Prostate gland (tissue), 2 donors: ENCODE results near the gene CYBA. TPM values are rescaled to one million over a fixed set of nuclear protein-coding genes. Genes with fewer than 3 reads are reported as not detected.

ENCODE experiments used
- DNase-seq: peaks from one replicate; pipeline ENCODE4 v3.0.0-alpha.2; 2019; ENCODE audit warnings: low spot score
- H3K27ac ChIP-seq, 2 donors: fragments of 200-600 bp; sonication (generic); 2 replicates each; pipeline ENCODE4 v1.5.1; 2017 to 2019
- H3K27me3 ChIP-seq: fragments of 200-600 bp; sonication (generic); replicated peaks from 2 replicates; pipeline ENCODE4 v1.5.1; 2019; ENCODE audit not compliant: insufficient read depth
- H3K36me3 ChIP-seq, 2 donors: fragments of 200-600 bp; sonication (generic); 1 replicate in 1 of 2; 2 replicates in 1 of 2; pipeline versions ENCODE4 v1.5.1 to v1.8.1; 2017 to 2019
- H3K4me1 ChIP-seq: fragments of 200-600 bp; sonication (generic); replicated peaks from 2 replicates; pipeline ENCODE4 v1.5.1; 2019
- H3K4me3 ChIP-seq, 2 donors: fragments of 200-600 bp; sonication (generic); 2 replicates each; pipeline ENCODE4 v1.5.1; 2017 to 2019
- H3K9me3 ChIP-seq: fragments of 200-600 bp; sonication (generic); 2 replicates; pipeline ENCODE4 v1.5.1; 2017
- POLR2A ChIP-seq: fragments of 450-650 bp; IDR thresholded peaks from one replicate; pipeline ENCODE4 v1.6.1; 2016; ENCODE audit warnings: antibody characterized with exemption, mild to moderate bottlenecking
- POLR2AphosphoS5 ChIP-seq: sonication (generic); formaldehyde crosslinking; IDR thresholded peaks from one replicate; pipeline ENCODE4 v1.6.1; 2017; ENCODE audit warnings: antibody characterized with exemption
- WGBS: methylation state at CpG from one replicate; pipeline ENCODE4 v1.1.5; 2018; 5-methylcytosine and 5-hydroxymethylcytosine counted together
- intact Hi-C: fragments of 100-400 bp; cut with DNase I; formaldehyde crosslinking; loops from one replicate; pipeline ENCODE4 v1.14.2; 2022
- total RNA-seq, 2 donors: library from RNA; depleted of rRNA; stranded (reverse); fragments of >200 nt; gene quantifications; one replicate each; pipeline ENCODE4 v1.1.0, GENCODE V29; 2016
- TF ChIP-seq, protein P1 (sequence below), 4 experiments: fragments of 200-600 bp in 2 of 4; fragments of 450-650 bp in 2 of 4; sonication (generic) in 2 of 4; IDR thresholded peaks; 1 replicate in 3 of 4; 2 replicates in 1 of 4; pipeline ENCODE4 v1.5.1; 2016 to 2019; ENCODE audit warnings: antibody characterized with exemption in 4 of 4, mild to moderate bottlenecking in 2 of 4, moderate library complexity in 2 of 4

Gene CYBA
- total RNA-seq, 2 donors from 2014 or later = 86.0 to 155 TPM

DNA sequence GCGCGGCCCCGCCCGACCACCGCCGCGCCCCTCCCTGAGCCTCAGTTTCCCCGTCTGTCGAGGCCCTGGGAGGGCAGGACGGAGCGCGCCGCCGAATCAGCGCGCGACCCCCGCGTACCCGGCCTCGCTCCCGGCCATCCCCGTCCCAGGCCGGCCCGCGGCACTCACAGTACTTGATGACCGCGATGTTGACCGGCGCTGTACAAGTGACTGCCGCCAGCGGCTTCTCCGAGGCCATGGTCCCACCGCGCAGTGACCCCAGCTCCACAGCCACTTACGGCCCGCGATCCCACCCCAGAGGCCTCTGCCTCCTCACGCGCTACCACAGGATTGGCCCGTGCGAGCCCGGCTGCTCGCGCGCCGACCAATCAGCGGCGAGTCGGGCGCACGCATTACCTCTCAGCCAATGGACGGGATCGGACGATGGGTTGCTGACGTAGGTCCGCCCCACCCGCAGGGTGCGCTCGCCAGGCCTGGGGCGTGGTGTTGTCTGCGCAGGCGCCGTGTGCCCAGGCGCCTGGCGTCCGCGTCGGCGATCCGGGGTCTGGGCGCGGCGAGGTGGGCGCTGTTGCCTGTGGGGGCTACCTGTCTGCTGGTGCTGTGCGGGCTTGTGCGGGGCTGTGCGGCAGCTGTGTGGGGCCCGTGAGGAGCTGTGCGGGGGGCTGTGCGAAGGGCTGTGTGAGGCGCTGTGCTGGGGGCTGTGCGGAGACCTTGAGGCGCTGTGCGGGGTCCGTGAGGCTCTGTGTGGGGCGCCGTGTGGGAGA lies 12.2 kb upstream of the CYBA start, which contains the start of gene MVD:
MVD (minus strand) TSS at position 249 of the 764 bp plus-strand sequence; CDS start at position 238, 11 bp downstream.
- under 1% methylated on average over 57 of the region's 88 CpGs for WGBS
- H3K27ac ChIP-seq = peak within 1 kb of the TSS; percentile 71 to 88
- peak within 1 kb of the TSS; percentile 67 to 91 for H3K4me3 ChIP-seq
- TF ChIP-seq POLR2A = peak; percentile 89
- peak; percentile 98 for TF ChIP-seq POLR2AphosphoS5
- TF ChIP-seq, protein P1, sequence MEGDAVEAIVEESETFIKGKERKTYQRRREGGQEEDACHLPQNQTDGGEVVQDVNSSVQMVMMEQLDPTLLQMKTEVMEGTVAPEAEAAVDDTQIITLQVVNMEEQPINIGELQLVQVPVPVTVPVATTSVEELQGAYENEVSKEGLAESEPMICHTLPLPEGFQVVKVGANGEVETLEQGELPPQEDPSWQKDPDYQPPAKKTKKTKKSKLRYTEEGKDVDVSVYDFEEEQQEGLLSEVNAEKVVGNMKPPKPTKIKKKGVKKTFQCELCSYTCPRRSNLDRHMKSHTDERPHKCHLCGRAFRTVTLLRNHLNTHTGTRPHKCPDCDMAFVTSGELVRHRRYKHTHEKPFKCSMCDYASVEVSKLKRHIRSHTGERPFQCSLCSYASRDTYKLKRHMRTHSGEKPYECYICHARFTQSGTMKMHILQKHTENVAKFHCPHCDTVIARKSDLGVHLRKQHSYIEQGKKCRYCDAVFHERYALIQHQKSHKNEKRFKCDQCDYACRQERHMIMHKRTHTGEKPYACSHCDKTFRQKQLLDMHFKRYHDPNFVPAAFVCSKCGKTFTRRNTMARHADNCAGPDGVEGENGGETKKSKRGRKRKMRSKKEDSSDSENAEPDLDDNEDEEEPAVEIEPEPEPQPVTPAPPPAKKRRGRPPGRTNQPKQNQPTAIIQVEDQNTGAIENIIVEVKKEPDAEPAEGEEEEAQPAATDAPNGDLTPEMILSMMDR (IDR thresholded peaks at IDR 0.05) = peak in 1 of 4 experiments; percentile 17
- intact Hi-C loops = loop anchor here (2.0 kb wide), 1 partner anchor 92 kb away; the partner anchor contains the start of gene ZC3H18
- DNase-seq = peak; percentile 97
- no peaks in the 10 kb centered on the region for H3K36me3 ChIP-seq
- H3K4me1 ChIP-seq = no peaks in the 10 kb centered on the region
- H3K9me3 ChIP-seq = no peaks in the 10 kb centered on the region
- no peaks in the 10 kb centered on the region for H3K27me3 ChIP-seq

DNA sequence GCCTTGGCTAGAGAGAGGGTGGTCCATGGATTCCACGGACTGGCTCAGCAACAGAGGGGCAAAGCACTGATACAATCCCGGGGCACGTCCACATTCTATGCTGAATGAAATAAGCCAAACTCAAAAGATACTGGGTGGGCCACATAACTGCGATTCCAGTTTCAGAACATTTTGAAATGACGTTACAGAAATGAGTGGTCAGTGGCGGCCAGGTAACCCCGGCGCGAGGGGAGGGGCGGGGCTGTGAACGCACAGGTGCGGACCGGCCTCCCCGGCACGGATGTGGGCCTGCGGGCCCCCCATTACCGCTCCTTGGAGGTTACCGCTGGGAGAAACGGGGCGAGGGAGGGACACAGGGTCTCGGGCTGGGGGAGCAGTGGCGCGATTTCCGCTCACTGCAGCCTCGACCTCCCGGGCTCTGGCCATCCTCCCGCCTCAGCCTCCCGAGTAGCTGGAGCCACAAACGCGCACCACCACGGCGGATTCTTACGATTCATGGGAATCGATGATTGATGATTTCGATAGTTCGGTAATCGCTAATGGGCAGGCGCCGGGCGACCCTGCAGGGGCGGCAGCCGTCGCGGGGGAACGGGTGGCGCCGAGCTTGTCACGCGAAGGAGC lies 11.5 kb upstream of the CYBA start:
- H3K36me3 ChIP-seq = no peaks in the 10 kb centered on the region
- H3K9me3 ChIP-seq = no peaks in the 10 kb centered on the region
- no peaks in the 10 kb centered on the region for H3K27me3 ChIP-seq
- DNase-seq = no peak
- intact Hi-C loops = loop anchor here (2.0 kb wide), 1 partner anchor 92 kb away; the partner anchor contains the start of gene ZC3H18
- H3K4me1 ChIP-seq = no peaks in the 10 kb centered on the region
- WGBS = 1% methylated on average over 33 of the region's 49 CpGs
- TF ChIP-seq, protein P1 (IDR thresholded peaks at IDR 0.05) = no peak
- TF ChIP-seq POLR2A = no peak
- no peak for TF ChIP-seq POLR2AphosphoS5
- H3K27ac ChIP-seq = peak overlapping the region; percentile 71 to 88
- peak overlapping the region; percentile 67 to 91 for H3K4me3 ChIP-seq

DNA sequence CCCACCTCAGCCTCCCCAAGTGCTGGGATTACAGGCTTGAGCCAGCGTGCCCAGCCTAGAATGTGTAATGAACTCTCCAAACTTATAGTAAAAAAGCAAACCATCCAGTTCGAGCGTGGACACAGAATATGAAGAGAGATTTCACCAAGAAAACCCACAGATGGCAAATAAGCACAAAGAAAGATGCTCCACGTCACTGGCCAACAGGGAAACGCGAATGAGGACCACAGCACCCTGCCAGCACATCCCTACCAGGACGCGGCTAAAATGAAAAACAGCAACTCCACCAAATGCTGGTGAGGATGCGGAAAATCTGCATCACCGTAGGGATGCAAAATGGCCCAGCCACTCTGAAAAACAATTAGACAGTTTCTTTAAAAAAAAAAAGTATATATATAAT lies 10.6 kb upstream of the CYBA start:
- Histone ChIP-seq H3K4me3 (no peak overlapping the region), H3K36me3 (no peaks in the 10 kb centered on the region), H3K27me3 (no peaks in the 10 kb centered on the region), H3K27ac (no peak overlapping the region), H3K9me3 (no peaks in the 10 kb centered on the region), H3K4me1 (no peaks in the 10 kb centered on the region)
- 82% methylated on average over 10 of the region's 10 CpGs for WGBS
- no peak for DNase-seq
- intact Hi-C loops = no loop called here
- TF ChIP-seq POLR2AphosphoS5 (no peak), POLR2A (no peak)
- TF ChIP-seq, protein P1 (IDR thresholded peaks at IDR 0.05) = no peak

DNA sequence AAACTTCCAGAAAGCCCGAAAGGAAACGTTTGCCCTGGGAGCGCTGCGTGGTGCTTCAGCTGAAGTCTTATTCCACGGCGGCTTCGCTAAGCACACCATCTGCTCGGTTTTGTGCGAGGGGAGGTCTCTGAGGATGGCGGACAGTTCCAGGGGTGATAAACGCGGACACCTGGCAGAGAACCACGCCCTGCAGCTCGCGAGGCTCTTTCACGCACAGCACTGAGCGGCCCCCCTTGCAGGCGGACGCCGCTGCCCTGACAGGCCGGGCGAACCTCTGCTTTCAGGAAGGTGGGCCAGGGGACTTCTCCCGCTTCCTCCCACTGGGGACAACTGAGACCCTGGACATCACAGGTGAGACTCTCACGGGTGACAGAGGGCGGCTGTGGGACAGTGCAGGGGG lies 8.3 kb upstream of the CYBA start:
- Histone ChIP-seq H3K4me1 (no peaks in the 10 kb centered on the region), H3K36me3 (peaks cover 0 to 5% of the 10 kb centered on the region in 2 donors), H3K27ac (no peak overlapping the region), H3K27me3 (no peaks in the 10 kb centered on the region), H3K9me3 (no peaks in the 10 kb centered on the region), H3K4me3 (no peak overlapping the region)
- 93% methylated on average over 25 of the region's 25 CpGs for WGBS
- DNase-seq = no peak
- TF ChIP-seq POLR2AphosphoS5 (no peak), POLR2A (no peak)
- TF ChIP-seq, protein P1 (IDR thresholded peaks at IDR 0.05) = no peak
- intact Hi-C loops = no loop called here
